OCI-LY1 (cell line): ENCODE measurements around the gene CAT.

Experiments used
- H2AFZ ChIP-seq: fragments of 200-600 bp; sonication (generic), shearing (Covaris generic); 2 replicates; pipeline ENCODE4 v1.6.0; 2014; ENCODE audit warnings: antibody characterized with exemption, mild to moderate bottlenecking, low read length
- H3F3A ChIP-seq: fragments of 200-600 bp; sonication (generic), shearing (Covaris generic); 2 replicates; pipeline ENCODE4 v1.6.0; 2014; ENCODE audit warnings: mild to moderate bottlenecking, antibody characterized with exemption, low read length, moderate library complexity; ENCODE audit not compliant: insufficient read depth
- H3K27ac ChIP-seq: fragments of 200-600 bp; sonication (generic); 2 replicates; pipeline ENCODE4 v1.5.1; 2014; ENCODE audit warnings: low read length, mixed run types, mild to moderate bottlenecking, low read depth; ENCODE audit not compliant: poor library complexity, severe bottlenecking
- H3K27me3 ChIP-seq: fragments of 200-600 bp; sonication (generic); 2 replicates; pipeline ENCODE4 v1.6.0; 2014; ENCODE audit warnings: antibody characterized with exemption, mild to moderate bottlenecking, low read length, moderate library complexity; ENCODE audit not compliant: insufficient read depth
- H3K36me3 ChIP-seq: fragments of 200-600 bp; sonication (generic); 2 replicates; pipeline ENCODE4 v1.6.1; 2014; ENCODE audit warnings: mild to moderate bottlenecking, antibody characterized with exemption, low read length, moderate library complexity, mixed read lengths; ENCODE audit not compliant: insufficient read depth
- H3K4me1 ChIP-seq: fragments of 200-600 bp; sonication (generic); 2 replicates; pipeline ENCODE4 v1.5.1; 2014; ENCODE audit warnings: mild to moderate bottlenecking, low read length, moderate library complexity; ENCODE audit not compliant: insufficient read depth, severe bottlenecking
- H3K4me2 ChIP-seq: fragments of 200-600 bp; sonication (generic), shearing (Covaris generic); 2 replicates; pipeline ENCODE4 v1.6.1; 2014; ENCODE audit warnings: low read length
- H3K4me3 ChIP-seq: fragments of 200-600 bp; sonication (generic); 2 replicates; pipeline ENCODE4 v1.5.1; 2014; ENCODE audit warnings: low read length, low read depth, mild to moderate bottlenecking, mixed read lengths; ENCODE audit not compliant: poor library complexity, severe bottlenecking
- H3K79me2 ChIP-seq: fragments of 200-600 bp; shearing (Covaris generic); 2 replicates; pipeline ENCODE4 v1.6.1; 2016; ENCODE audit warnings: mixed run types, low read length, mixed read lengths; ENCODE audit not compliant: insufficient read depth
- H3K9ac ChIP-seq: fragments of 200-600 bp; sonication (generic), shearing (Covaris generic); 2 replicates; pipeline ENCODE4 v1.6.1; 2014; ENCODE audit warnings: mild to moderate bottlenecking, low read length, mixed read lengths
- H3K9me2 ChIP-seq: fragments of 200-600 bp; sonication (generic), shearing (Covaris generic); 2 replicates; pipeline ENCODE4 v1.6.1; 2014; ENCODE audit warnings: low read depth, mild to moderate bottlenecking, low read length, mixed read lengths
- H3K9me3 ChIP-seq: fragments of 200-600 bp; shearing (Covaris generic); 2 replicates; pipeline ENCODE4 v1.6.1; 2014; ENCODE audit warnings: low read length, mixed read lengths
- H4K20me1 ChIP-seq: fragments of 200-600 bp; sonication (generic), shearing (Covaris generic); 2 replicates; pipeline ENCODE4 v1.6.0; 2016; ENCODE audit warnings: mild to moderate bottlenecking, low read length; ENCODE audit not compliant: insufficient read depth
- CTCF ChIP-seq: fragments of 200-600 bp; sonication (generic), shearing (Covaris generic); IDR thresholded peaks from 2 replicates; pipeline ENCODE4 v1.5.1; 2017; ENCODE audit warnings: mild to moderate bottlenecking, antibody characterized with exemption, low read length, moderate library complexity, mixed read lengths
- EZH2 ChIP-seq: fragments of 200-600 bp; sonication (generic), shearing (Covaris generic); IDR thresholded peaks from 2 replicates; pipeline ENCODE4 v1.8.0; 2017; ENCODE audit warnings: borderline replicate concordance, mixed run types, mild to moderate bottlenecking, antibody characterized with exemption, low read length, moderate library complexity, mixed read lengths

CAT gene

GRCh38 chr11:34495239-34495723, 56.5 kb downstream of the CAT start:
- Histone ChIP-seq H3F3A (no peaks in the 10 kb centered on the region), H3K9me2 (no peaks in the 10 kb centered on the region), H2AFZ (no peak overlapping the region), H3K9me3 (no peaks in the 10 kb centered on the region), H3K4me2 (no peak overlapping the region), H3K27me3 (no peaks in the 10 kb centered on the region), H3K79me2 (no peaks in the 10 kb centered on the region), H3K4me3 (no peak overlapping the region), H4K20me1 (no peaks in the 10 kb centered on the region), H3K9ac (no peak overlapping the region), H3K4me1 (no peaks in the 10 kb centered on the region), H3K27ac (no peak overlapping the region), H3K36me3 (no peaks in the 10 kb centered on the region)
- TF ChIP-seq EZH2 (no peak), CTCF (no peak)

- H3K27ac ChIP-seq, result no peak overlapping the region
Measured at GRCh38 chr11:34495724-34496377, 57.1 kb downstream of the CAT start.

GRCh38 chr11:34499719-34500500, 61.2 kb downstream of the CAT start:
- Histone ChIP-seq H3K36me3 (no peaks in the 10 kb centered on the region), H3K9me2 (no peaks in the 10 kb centered on the region), H3K9ac (no peak overlapping the region), H3F3A (no peaks in the 10 kb centered on the region), H2AFZ (no peak overlapping the region), H3K4me3 (no peak overlapping the region), H4K20me1 (no peaks in the 10 kb centered on the region), H3K9me3 (no peaks in the 10 kb centered on the region), H3K79me2 (no peaks in the 10 kb centered on the region), H3K27ac (no peak overlapping the region), H3K4me2 (no peak overlapping the region), H3K27me3 (no peaks in the 10 kb centered on the region), H3K4me1 (no peaks in the 10 kb centered on the region)
- TF ChIP-seq CTCF, result no peak
- TF ChIP-seq EZH2, result no peak

More at GRCh38 chr11:34495724-34496377, 57.1 kb downstream of the CAT start:
- Histone ChIP-seq H3K4me3 (no peak overlapping the region), H3K79me2 (no peaks in the 10 kb centered on the region), H3K9me2 (no peaks in the 10 kb centered on the region), H3F3A (no peaks in the 10 kb centered on the region), H4K20me1 (no peaks in the 10 kb centered on the region), H3K9me3 (no peaks in the 10 kb centered on the region), H3K4me1 (no peaks in the 10 kb centered on the region), H2AFZ (no peak overlapping the region), H3K4me2 (no peak overlapping the region), H3K36me3 (no peaks in the 10 kb centered on the region), H3K27me3 (no peaks in the 10 kb centered on the region), H3K9ac (no peak overlapping the region)
- TF ChIP-seq CTCF, result no peak
- no peak for TF ChIP-seq EZH2
